SIG-M5 treated with dmso at 0.1 percent for 504 hours (cell line): Measurements from ENCODE around the gene TBCK.
"Not testable (repeated sequence)": the region's sequence is repeated elsewhere in the genome, so short reads cannot be mapped to it uniquely, and the experiment has no call there.

ENCODE experiments used
- DNase-seq: peaks from one replicate; lab custom pipeline; 2025; ENCODE audit not compliant: unreplicated experiment; lab: John Stamatoyannopoulos, UW

Gene TBCK

GRCh38 chr4:106238820-106239420 lies 77.1 kb downstream of the TBCK start:
- DNase-seq: peak; percentile 43

- DNase-seq: no peak
Measured at GRCh38 chr4:106231931-106232330, 84.1 kb downstream of the TBCK start.

- no peak for DNase-seq
Measured at GRCh38 chr4:106222548-106222947, 93.5 kb downstream of the TBCK start.

GRCh38 chr4:106213291-106213690 lies 102.7 kb downstream of the TBCK start:
- DNase-seq: not testable (repeated sequence)

GRCh38 chr4:106210021-106210420 lies 106.0 kb downstream of the TBCK start:
- DNase-seq: no peak

GRCh38 chr4:106208481-106209460 lies 107.2 kb downstream of the TBCK start:
- DNase-seq: no peak

GRCh38 chr4:106201373-106201772 lies 114.6 kb downstream of the TBCK start:
- DNase-seq: peak; percentile 34

GRCh38 chr4:106195435-106195950 lies 120.5 kb downstream of the TBCK start:
- DNase-seq: no peak

- DNase-seq: no peak
Measured at GRCh38 chr4:106194801-106195200, 121.2 kb downstream of the TBCK start.

- DNase-seq: no peak
Measured at GRCh38 chr4:106192131-106192530, 123.9 kb downstream of the TBCK start.

- DNase-seq: no peak
Measured at GRCh38 chr4:106186201-106186600, 129.8 kb downstream of the TBCK start.

- no peak for DNase-seq
Measured at GRCh38 chr4:106183551-106183950, 132.5 kb downstream of the TBCK start.

GRCh38 chr4:106172861-106173260 lies 143.1 kb downstream of the TBCK start:
- no peak for DNase-seq

GRCh38 chr4:106165351-106166010 lies 150.5 kb downstream of the TBCK start:
- DNase-seq: no peak

GRCh38 chr4:106162278-106162677 lies 153.7 kb downstream of the TBCK start:
- no peak for DNase-seq

- DNase-seq: peak; percentile 9
Measured at GRCh38 chr4:106160560-106160959, 155.4 kb downstream of the TBCK start.

- DNase-seq: no peak
Measured at GRCh38 chr4:106149911-106150310, 166.1 kb downstream of the TBCK start.

- no peak for DNase-seq
Measured at GRCh38 chr4:106149026-106149425, 167.0 kb downstream of the TBCK start.

- DNase-seq: no peak
Measured at GRCh38 chr4:106142616-106143127, 173.3 kb downstream of the TBCK start.

GRCh38 chr4:106140601-106141000 lies 175.4 kb downstream of the TBCK start:
- DNase-seq: no peak

- DNase-seq: no peak
Measured at GRCh38 chr4:106136777-106137331, 179.2 kb downstream of the TBCK start.
